GM21737 (cell line): Measurements from ENCODE around the gene PATL2.
"Not testable (repeated sequence)": the region's sequence is repeated elsewhere in the genome, so short reads cannot be mapped to it uniquely, and the experiment has no call there.

Experiments
- ATAC-seq: cut with Tn5 transposase; IDR thresholded peaks from one replicate; pipeline ENCODE4 v1.9.1; 2021; ENCODE audit warnings: mild to moderate bottlenecking, moderate library complexity; ENCODE audit not compliant: unreplicated experiment

Gene PATL2

DNA sequence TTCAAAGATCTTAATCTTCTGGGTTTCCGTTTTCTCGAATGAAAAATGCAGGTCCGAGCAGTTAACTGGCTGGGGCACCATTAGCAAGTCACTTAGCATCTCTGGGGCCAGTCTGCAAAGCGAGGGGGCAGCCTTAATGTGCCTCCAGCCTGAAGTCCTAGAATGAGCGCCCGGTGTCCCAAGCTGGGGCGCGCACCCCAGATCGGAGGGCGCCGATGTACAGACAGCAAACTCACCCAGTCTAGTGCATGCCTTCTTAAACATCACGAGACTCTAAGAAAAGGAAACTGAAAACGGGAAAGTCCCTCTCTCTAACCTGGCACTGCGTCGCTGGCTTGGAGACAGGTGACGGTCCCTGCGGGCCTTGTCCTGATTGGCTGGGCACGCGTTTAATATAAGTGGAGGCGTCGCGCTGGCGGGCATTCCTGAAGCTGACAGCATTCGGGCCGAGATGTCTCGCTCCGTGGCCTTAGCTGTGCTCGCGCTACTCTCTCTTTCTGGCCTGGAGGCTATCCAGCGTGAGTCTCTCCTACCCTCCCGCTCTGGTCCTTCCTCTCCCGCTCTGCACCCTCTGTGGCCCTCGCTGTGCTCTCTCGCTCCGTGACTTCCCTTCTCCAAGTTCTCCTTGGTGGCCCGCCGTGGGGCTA is at the start of gene PATL2, which contains the start of gene B2M:
TSS of gene PATL2 (minus strand) at position 228 of the 647 bp plus-strand sequence. CDS start 34,833 bp downstream, outside the sequence.
TSS of gene B2M (plus strand) at position 422 of the 647 bp plus-strand sequence. CDS start at position 452, 30 bp downstream.
- peak; percentile 77 for ATAC-seq

- ATAC-seq = no peak
These were observed 42.2 kb upstream of the PATL2 start for GRCh38 chr15:44753345-44753744.

- not testable (repeated sequence) for ATAC-seq
These were observed 32.3 kb upstream of the PATL2 start for GRCh38 chr15:44743454-44743853.

GRCh38 chr15:44739222-44739847 is 28.2 kb upstream of the PATL2 start:
- ATAC-seq = not testable (repeated sequence)

- ATAC-seq = no peak
These were observed 27.3 kb upstream of the PATL2 start for GRCh38 chr15:44738340-44738984.

DNA sequence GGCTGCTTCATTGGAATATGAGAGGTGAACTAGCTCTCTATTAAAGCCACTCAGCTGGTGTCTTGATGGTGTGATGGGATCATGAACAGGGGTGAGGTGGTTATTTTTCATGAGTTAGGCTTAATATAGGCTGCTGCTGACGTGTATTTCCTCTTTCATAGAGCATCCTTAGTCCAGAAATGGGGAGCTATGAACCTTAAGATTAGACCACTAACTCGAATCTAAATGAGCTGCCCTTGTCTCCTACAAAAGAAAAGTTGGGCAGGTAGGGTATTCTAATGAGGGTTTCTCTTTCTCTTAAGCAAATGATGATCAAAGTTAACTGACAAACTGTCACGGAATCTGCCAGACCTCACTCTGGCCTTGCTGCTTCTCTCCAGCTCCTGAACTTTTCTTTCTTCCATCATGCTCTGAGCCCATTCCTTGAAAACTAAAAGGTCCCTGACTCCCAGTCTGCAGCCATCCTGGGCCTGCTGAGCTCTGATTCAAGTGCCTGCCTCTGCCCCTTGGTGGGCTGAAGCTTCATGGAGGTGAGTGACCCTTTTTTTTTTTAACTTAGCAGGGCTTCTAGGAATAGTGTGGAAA is 25.1 kb upstream of the PATL2 start, which contains the start of gene TRIM69:
TSS of gene TRIM69 (plus strand) at position 348 of the 585 bp plus-strand sequence. CDS start at position 525, 177 bp downstream.
- ATAC-seq = peak; percentile 35

DNA sequence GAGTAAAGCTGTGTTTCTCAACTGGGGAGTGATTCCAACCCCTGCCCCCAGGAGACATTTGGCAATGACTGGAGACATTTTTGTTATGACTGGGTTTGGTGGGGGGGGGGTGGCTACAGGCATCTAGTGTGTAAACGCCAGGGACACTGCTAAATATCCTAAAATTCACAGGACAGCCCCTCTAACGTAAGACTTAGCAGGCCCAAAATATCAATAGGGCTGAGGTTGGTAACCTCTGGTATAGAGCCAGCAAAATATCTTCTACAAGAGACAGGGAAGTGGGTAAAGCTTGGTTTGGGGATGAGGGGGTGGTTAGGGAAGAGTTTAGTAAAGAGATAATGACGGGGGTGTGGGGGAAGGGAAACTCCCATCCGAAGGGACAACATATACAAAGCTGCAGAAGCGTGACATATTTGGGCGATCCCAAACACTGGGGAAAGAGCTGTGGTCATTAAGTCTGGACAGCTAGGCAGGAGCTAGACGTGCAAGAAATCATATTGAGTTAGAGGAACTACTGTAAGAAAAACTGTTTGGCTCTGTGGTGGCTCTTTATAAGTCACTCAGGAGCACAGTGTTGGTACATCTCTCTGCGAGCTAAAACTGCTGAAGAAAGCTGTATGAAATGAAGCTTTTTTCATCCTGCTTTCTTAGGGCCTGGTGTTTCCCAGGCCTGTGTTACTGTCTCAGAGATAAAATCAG is 24.5 kb upstream of the PATL2 start:
- ATAC-seq = peak; percentile 29

DNA sequence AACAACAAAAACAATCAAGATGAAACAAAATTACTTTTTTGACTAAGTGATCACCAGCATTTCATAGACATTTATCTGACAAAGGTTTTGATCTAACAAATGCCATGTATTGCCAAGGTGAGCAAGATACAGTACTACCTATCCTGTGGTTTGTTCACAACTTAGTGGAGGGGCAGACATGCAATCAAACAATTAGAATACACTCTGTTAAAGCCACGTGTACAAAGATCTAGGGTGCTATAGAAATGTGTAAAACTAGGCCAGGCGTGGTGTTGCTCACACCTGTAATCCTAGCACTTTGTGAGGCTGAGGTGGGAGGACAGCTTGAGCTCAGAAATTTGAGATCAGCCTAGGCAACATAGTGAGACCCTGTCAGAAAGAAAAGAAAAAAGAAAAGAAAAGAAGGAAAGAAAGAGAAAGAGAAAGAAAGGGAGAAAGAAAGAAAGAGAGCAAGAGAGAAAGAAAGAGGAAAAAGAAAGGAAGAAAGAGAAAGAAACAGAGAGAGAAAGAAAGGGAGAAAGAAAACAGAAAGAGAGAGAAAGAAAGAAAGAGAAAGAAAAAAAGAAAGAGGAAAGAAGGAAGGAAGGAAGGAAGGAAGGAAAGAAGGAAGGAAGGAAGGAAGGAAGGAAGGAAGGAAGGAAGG is 23.8 kb upstream of the PATL2 start:
- no peak for ATAC-seq

DNA sequence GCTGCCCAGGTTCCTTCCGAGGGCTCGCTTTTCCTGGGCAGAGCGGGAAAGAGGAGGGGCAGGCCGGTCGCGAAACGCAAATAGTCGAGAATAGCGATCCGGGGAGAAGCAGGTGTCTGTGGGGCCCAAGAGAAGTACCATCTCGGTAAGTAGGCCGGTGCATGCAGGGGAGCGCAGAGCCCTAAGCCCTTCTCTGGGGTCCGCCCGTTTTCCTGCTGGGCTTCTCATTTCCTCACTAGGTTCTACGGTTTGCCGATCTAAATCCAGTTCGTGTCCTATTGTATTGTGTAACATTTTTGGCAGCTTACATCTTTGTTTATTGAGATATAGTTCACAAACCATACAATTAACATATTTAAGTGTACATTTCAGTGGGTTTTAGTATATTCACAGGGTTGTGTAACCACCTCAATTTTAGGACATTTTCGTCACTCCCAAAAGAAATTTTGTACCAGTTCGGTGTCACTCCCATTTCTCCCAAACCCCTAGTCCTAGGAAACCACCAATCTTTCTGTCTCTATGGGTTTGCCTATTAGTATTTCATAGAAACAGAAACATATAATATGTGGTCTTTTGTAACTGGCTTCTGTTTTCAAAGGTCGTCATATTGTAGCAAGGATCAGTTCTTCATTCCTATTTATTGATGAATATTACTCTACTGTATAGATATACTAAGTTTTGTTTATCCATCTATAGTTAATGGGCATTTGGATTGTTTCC is 18.4 kb upstream of the PATL2 start:
- ATAC-seq = no peak

- peak; percentile 64 for ATAC-seq
These were observed 17.7 kb upstream of the PATL2 start for GRCh38 chr15:44728576-44729407.

DNA sequence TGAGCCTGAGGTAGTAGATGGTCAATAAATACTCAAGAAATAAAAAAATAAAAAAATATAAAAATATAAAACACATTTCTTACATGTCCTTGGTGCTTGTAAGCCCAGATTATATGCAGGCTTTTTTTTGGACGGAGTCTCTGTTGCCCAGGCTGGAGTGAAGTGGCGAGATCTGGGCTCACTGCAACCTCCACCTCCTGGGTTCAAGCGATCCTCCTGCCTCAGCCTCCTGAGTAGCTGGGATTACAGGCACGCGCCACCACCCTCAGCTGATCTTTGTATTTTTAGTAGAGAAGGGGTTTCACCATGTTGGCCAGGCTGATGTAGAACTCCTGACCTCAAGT is 17.1 kb upstream of the PATL2 start:
- ATAC-seq = not testable (repeated sequence)

DNA sequence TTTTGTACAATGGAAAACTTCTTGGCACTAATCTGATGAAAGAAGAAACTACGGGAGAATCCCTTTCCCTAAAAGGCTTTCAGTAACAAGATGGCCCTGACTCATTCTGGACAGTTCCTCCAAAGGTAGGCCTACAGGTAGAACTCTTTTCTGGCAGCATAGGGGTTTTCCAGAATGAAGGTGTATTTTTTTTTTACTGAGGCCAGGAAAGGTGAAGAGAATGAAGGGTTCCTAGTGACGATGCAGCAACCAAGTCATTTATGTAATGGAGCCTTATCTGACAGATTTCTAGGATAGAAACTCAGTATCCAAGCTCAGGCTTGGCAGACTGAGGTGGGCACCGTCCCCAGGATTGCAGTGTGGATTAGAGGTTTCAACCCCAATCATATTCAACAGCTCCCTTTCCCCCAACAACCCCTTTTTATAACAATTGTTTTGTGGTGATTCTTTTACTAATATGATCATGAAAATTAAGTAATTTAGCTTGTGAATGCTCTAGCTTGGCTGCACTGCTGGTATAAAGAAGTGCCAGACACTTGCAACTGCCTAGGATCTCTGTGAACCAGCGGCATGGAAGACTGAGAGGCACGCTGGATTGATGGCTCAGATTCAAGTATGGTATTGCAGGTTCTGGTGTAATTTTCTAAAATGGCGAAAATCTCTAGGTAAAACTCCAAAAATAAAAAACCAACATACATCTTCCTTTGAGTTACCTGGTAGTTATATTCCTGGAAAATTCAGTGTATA is 16.5 kb upstream of the PATL2 start:
- ATAC-seq = no peak

DNA sequence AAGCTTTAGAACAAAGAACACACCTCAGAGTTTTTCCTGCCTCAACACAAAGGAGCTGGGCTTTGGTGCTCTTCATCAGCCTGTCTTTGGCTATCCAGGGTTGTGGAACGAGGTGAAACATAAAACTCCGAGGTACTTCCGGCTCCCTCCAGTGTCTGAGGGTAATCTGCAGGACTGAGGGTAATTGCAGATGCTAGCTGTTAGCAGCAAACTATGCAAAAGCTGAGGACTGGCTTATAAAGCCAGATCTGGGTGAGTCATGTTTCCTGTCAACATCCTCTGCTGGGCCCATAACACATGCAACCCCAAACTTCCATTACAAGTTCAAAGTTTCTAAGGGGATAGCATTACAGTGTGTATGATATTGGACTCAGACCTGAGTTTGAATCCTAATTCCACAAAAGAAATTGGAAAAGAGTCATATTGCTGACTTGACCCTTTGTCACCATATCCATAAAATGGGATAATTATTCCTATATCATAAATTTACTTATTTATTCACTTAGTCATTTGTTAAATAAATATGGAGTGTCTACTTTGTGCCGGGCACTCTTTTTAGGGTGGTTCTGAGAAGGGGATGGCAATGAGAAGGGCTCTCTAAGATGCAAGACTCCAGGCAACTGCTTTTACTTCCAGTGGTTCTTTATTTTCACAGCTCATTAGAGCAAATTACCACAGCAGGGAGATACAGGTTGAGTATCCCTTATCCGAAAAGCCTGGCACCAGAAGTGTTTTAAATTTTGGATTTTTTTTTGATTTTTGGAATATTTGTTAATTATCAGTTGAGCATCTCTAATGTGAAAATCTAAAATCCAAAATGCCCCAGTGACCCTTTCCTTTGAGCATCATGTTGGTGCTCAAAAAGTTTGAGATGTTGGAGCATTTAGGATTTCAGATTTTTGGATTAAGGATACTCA is 15.7 kb upstream of the PATL2 start:
- peak; percentile 39 for ATAC-seq

DNA sequence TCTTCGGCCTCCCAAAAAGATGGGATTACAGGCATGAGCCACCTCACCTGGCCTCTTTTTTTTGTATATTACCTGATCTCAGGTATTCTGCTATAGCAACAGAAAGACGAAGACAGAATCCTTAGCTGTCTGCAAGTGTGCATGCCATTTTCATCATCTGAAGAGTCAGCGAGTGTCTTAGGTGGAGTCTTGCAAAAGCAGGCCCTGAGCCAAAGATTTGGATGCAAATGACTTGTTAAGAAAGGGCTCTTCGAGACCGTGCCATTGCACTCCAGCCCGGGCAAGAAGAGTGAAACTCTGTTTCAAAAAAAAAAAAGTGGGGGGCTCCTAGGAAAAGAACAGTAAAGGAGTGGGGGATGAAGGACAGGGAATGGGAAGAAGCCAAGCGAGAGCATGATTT is 15.0 kb upstream of the PATL2 start:
- no peak for ATAC-seq

- ATAC-seq = no peak
These were observed 10.9 kb upstream of the PATL2 start for GRCh38 chr15:44722011-44722410.

- no peak for ATAC-seq
These were observed 9.5 kb upstream of the PATL2 start for GRCh38 chr15:44720460-44721176.
